Mucosa of descending colon (tissue), 3 donors: ENCODE measurements around the gene EPHA10. TPM values are rescaled to one million over a fixed set of nuclear protein-coding genes. Genes with fewer than 3 reads are reported as not detected.

ENCODE experiments used
- ATAC-seq: fragments of 200-7000 bp; cut with Tn5 transposase; one replicate; pipeline ENCODE4 v1.9.1; 2020; ENCODE audit warnings: mild to moderate bottlenecking, moderate library complexity
- DNase-seq, 3 donors: peaks; one replicate each; pipeline ENCODE4 v3.0.0-alpha.2; 2020
- H3K36me3 ChIP-seq: fragments of 200-600 bp; one replicate; pipeline ENCODE4 v1.8.0; 2021; ENCODE audit warnings: low read depth, mild to moderate bottlenecking
- H3K4me1 ChIP-seq: fragments of 200-600 bp; one replicate; pipeline ENCODE4 v1.8.0; 2021; ENCODE audit warnings: low read depth, mild to moderate bottlenecking
- H3K4me3 ChIP-seq: fragments of 200-600 bp; one replicate; pipeline ENCODE4 v1.8.0; 2021; ENCODE audit warnings: mild to moderate bottlenecking
- H3K9me3 ChIP-seq: fragments of 200-600 bp; one replicate; pipeline ENCODE4 v1.8.0; 2021; ENCODE audit warnings: mild to moderate bottlenecking
- CTCF ChIP-seq: fragments of 200-600 bp; IDR thresholded peaks from one replicate; pipeline ENCODE4 v1.8.0; 2022; ENCODE audit warnings: antibody characterized with exemption, mild to moderate bottlenecking
- intact Hi-C, 2 donors: fragments of 100-400 bp; cut with DNase I in 1 of 2; cut with micrococcal nuclease in 1 of 2; formaldehyde crosslinking; loops; one replicate each; pipeline versions ENCODE4 v1.11.0 to v1.11.1; 2022; cut with DNase I, micrococcal nuclease
- total RNA-seq, 3 donors: library from RNA; stranded (reverse); fragmentation: NEBNext Ultra II Directional in 2 of 3; extraction: Animal tissue kit (Norgen Biotek cat#: 25700) in 2 of 3; gene quantifications; one replicate each; pipeline versions ENCODE4 v1.2.1 to v1.2.4, GENCODE V29; 2021 to 2023
- donor health status: DM: no; HTN: no; CAD: no; lungs with moderate emphysema.
- donor health status: DM: no; HTN: no; CAD: no.
- donor health status: DM: no; HTN: yes; CAD: no.

Gene EPHA10
- total RNA-seq, 3 donors from 2014 or later: 45.3 to 74.4 (median 66.0) TPM

GRCh38 chr1:37755951-37756560 is 8.9 kb downstream of the EPHA10 start:
- no peak for DNase-seq

GRCh38 chr1:37755290-37755689 is 9.6 kb downstream of the EPHA10 start:
- H3K4me3 ChIP-seq: no peak overlapping the region
- H3K4me1 ChIP-seq: peaks cover 6% of the 10 kb centered on the region
- no peak for TF ChIP-seq CTCF
- H3K36me3 ChIP-seq: no peaks in the 10 kb centered on the region
- no peaks in the 10 kb centered on the region for H3K9me3 ChIP-seq
- ATAC-seq (peak; percentile 76), DNase-seq (no peak)
- intact Hi-C loops: no loop called here

More at GRCh38 chr1:37755951-37756560, 8.9 kb downstream of the EPHA10 start:
- ATAC-seq: no peak
- intact Hi-C loops: no loop called here
- peaks cover 6% of the 10 kb centered on the region for H3K4me1 ChIP-seq
- no peaks in the 10 kb centered on the region for H3K36me3 ChIP-seq
- no peak overlapping the region for H3K4me3 ChIP-seq
- H3K9me3 ChIP-seq: no peaks in the 10 kb centered on the region
- TF ChIP-seq CTCF: no peak

- no peak for ATAC-seq
- intact Hi-C loops: no loop called here
Measured at GRCh38 chr1:37753473-37754321, 11.2 kb downstream of the EPHA10 start.

GRCh38 chr1:37752583-37753471 is 12.1 kb downstream of the EPHA10 start:
- H3K36me3 ChIP-seq: no peaks in the 10 kb centered on the region
- peak overlapping the region; percentile 22 for H3K4me3 ChIP-seq
- ATAC-seq (peak; percentile 76), DNase-seq (peak; percentile 62 to 74 (median 62))
- H3K9me3 ChIP-seq: no peaks in the 10 kb centered on the region
- intact Hi-C loops: no loop called here
- no peak for TF ChIP-seq CTCF
- H3K4me1 ChIP-seq: peaks cover 6% of the 10 kb centered on the region

More at GRCh38 chr1:37753473-37754321, 11.2 kb downstream of the EPHA10 start:
- no peak for DNase-seq
- no peak for TF ChIP-seq CTCF
- no peak overlapping the region for H3K4me3 ChIP-seq
- H3K36me3 ChIP-seq: no peaks in the 10 kb centered on the region
- H3K9me3 ChIP-seq: no peaks in the 10 kb centered on the region
- H3K4me1 ChIP-seq: peaks cover 6% of the 10 kb centered on the region

GRCh38 chr1:37752213-37752582 is 12.7 kb downstream of the EPHA10 start:
- ATAC-seq (peak; percentile 32), DNase-seq (no peak)
- Histone ChIP-seq H3K9me3 (no peaks in the 10 kb centered on the region), H3K36me3 (no peaks in the 10 kb centered on the region), H3K4me1 (peaks cover 6% of the 10 kb centered on the region), H3K4me3 (peak overlapping the region; percentile 22)
- no peak for TF ChIP-seq CTCF
- intact Hi-C loops: no loop called here
